NCI-H524 (cell line): ENCODE results near the gene NGF.
"Not testable (repeated sequence)": the region's sequence is repeated elsewhere in the genome, so short reads cannot be mapped to it uniquely, and the experiment has no call there.

Experiments
- DNase-seq, 2 experiments: peaks; one replicate each; lab custom pipeline; 2025; lab: John Stamatoyannopoulos, UW

Gene NGF

DNA sequence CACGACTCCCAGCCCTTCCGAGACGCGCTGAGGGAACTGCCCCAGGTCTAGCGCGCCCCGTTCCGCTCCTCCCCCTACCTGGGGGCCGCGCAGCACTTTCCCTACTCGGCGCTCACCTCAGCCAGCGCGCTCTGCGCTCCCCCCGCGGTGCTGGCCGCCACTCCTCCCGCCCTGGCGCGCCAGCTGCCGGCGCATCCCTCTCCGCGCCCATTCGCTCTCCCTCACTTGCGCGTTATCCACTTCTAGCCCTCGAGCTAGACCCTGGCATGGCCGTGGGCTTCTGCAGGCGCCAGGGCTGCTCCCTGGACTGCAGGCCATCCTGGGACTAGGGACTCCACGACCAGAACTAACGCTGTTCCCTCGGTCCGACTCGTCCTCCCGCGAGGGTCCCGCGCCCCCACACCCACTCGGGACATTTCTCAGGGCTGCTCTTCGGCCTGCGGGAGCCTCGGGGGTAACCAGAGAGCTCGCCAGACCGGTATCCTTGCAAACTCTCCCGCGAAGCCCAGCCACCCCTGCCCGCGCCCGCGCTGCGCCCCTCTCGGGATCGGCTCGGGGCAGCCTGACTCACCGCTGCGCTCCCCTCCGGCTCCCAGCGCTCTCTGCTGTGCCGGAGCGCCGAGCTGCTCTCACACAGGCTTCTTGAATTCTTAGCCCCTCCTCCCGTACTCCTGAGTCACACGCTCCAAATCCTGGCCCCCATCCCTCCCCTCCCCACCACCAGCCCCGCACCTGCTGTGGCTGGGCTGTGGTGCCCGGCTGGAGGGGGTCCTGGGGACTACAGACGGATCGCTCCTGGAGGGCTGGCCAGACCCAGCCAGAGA is at the start of gene NGF:
Gene NGF (minus strand): TSS at position 617 of the 824 bp plus-strand sequence. CDS start 51,454 bp downstream, outside the sequence.
- DNase-seq, result peak; percentile 61 to 81

DNA sequence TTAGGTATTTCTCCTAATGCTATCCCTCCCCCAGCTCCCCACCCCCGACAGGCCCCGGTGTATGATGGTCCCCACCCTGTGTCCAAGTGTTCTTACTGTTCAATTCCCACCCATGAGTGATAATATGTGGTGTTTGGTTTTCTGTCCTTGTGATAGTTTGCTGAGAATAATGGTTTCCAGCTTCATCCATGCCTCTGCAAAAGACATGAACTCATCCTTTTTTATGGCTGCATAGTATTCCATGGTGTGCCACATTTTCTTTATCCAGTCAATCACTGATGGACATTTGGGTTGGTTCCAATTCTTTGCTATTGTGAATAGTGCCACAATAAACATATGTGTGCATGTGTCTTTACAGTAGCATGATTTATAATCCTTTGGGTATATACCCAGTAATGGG is 45.4 kb upstream of the NGF start:
- not testable (repeated sequence) for DNase-seq

DNA sequence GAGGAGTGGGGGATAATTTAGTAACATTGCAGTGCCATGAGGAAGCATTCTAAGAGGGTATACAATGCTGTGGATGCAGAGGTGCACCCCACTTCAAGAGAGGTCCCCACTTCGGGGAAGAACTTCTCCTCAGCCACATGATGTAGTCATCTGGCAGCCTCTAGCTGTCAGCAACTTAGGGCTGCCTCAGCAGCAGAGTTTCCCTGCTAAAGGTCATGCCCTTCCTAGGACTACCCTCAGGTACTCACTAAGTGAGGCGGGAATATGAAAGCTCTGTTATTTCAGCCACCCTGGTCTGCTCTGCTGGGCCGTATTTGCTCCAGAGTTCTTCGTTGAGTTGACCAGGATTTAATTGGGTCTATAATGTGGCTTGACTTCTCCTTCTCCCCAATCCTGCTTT is 41.9 kb upstream of the NGF start:
- no peak for DNase-seq

DNA sequence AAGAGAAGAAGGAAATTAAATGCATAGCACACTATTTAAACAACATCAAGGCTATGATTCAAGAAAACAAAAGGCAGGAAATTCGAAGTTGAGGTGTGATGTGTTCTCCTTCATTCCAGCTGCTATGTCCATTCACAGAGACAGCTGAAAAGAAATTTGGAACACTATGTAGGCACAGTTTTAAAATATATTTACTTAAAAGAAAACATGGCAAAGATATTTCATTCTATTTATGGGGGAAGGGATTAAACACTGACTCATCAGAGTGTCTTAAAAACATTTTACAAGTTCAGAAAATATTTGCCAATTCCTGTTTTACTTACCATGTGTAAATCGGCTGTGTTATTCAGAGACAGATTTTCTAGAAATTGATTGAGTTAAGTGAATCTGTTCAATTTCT is 39.4 kb upstream of the NGF start:
- DNase-seq, result no peak

DNA sequence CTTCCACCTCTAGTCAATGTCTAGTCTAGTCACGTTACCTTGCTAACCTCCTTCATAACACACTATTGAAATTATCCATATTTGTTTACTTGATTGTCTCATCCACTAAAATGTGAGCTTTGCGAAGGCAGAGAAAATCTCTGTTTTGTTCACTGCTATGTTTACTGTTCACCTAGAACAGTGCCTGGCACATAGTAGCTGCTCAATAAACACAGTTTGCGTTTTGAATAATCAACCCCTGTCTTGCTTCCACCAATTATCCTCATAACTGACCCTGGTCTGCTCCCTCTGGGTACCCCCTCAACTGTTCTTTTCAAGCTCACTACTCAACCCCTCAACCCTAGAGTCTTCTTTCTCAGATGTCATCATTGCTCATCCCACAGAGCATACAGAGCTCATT is 36.5 kb upstream of the NGF start:
- no peak for DNase-seq

DNA sequence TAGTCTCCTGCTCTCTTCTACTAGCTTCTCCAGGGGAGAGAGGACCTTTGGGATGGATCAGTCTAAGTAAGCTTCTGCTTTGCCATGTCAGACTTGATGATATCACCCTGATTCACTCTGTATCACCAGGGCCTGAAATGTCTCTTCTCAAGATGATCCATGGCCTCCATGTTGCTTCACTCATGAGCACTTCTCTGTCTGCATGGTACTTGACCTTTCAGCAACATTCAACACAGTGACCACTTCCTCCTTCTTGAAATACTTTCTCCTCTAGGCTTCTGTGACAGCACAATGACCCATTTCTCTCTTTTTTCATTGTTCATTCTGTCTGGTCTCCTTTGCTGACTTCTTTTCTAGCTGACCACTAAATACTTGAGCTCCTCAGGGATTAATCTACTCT is 35.3 kb upstream of the NGF start:
- no peak for DNase-seq

DNA sequence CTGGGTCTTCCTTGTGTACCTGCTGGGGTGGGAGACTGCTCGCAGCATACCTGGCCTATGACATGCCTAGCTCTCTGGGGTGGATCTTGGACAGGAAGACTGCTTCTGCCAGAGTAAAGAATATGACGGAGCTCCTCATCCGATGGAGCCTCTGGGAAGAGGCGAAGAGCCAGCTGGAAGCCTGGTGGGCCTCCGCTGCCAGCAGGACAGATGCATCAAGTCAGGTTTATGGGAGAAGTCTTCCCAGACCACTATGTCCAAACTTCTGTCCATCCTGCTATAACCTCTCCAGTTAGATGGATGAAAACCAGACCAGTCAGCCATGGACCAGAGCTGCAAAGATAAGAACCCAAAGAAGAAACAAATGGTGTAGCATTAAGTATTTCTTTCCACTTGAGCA is 27.7 kb upstream of the NGF start:
- DNase-seq, result no peak

DNA sequence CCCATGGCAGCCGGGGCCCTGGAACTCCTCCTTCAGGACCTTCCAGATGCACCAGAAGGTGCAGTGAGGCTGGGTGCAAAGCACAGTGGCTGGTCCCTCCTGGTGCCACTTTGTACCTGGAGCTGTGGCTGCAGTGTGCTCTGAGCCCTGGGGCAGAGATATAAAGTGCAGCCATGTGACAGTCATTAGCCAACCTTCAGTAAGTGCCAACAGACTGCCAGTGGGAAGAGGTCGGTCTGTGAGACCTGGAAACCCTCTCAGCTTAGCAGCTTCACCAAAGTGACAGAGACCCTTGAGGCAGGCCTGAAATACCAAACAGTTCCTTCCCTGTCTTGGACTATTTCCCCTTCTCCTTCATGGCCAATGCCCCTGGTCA is 26.7 kb upstream of the NGF start:
- DNase-seq, result peak in 1 of 2 experiments; percentile 23

DNA sequence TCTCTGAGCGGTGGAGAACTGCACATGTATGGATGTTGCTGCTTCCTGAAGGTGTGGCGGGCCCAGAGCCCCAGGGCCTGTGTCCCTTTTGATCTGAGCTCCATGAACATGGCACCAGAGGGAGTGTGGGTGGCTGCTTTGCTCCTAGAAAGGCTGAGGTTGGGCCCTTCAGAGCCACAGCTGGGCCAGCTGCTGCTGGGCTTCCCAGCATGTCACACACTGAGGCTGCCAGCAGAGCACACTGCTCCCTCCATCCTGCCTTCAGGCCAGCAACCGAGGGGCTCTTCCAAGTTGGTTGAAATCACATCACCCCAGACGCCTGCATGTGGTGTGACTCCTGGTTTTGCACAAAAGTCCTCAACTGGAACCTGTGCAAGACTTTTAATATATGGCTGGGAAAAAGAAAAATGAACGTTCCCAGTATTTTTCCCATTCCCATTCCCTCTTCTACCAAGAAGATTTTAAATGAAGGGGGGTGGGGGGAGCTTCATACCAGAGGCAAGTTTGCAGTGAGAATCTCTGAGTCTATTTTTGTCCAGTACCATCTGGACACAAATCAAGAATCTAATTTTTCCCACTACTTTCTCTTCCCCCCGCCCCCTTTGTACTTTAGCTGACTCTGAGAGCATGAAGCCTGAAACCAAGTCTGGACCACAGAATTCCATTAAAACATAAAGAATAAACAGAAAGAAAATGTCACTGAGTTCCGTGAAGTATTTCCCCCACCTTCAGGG is 26.2 kb upstream of the NGF start:
- peak in 1 of 2 experiments; percentile 23 for DNase-seq

DNA sequence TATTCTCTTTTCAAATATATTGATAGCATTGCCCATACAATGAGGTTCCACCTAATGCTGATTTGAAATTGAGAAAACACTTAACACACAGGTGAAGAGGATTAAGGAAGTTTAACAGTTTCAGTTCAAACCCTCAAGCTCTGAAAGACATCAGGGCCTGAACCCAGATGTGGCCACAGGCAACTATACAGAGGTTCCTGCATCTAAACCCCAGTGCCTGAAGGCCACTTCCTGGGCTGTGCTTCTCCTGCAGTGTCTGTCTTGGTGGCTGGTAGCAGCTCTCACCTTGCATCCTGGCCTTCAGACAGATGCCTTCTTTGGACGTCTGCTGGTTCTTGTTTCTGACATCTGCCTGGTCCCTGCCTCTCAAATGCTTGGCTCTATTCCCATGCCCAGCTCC is 25.1 kb upstream of the NGF start:
- DNase-seq, result no peak

DNA sequence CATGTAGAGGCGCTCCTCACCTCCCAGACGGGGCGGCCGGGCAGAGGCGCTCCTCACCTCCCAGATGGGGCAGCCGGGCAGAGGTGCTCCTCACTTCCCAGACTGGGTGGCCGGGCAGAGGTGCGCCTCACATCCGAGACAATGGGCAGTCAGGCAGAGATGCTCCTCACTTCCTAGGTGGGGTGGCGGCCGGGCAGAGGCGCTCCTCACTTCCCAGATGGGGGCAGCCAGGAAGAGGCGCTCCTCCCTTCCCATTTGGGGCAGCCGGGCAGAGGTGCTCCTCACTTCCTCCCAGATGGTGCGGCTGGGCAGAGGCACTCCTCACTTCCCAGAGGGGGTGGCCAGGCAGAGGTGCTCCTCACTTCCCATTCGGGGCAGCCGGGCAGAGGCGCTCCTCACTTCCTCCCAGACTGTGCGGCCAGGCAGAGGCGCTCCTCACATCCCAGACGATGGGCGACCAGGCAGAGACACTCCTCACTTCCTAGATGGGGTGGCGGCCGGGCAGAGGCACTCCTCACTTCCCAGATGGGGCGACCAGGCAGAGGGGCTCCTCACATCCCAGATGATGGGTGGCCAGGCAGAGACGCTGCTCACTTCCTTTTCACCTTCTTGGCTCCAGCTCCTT is 22.6 kb upstream of the NGF start:
- not testable (repeated sequence) for DNase-seq

DNA sequence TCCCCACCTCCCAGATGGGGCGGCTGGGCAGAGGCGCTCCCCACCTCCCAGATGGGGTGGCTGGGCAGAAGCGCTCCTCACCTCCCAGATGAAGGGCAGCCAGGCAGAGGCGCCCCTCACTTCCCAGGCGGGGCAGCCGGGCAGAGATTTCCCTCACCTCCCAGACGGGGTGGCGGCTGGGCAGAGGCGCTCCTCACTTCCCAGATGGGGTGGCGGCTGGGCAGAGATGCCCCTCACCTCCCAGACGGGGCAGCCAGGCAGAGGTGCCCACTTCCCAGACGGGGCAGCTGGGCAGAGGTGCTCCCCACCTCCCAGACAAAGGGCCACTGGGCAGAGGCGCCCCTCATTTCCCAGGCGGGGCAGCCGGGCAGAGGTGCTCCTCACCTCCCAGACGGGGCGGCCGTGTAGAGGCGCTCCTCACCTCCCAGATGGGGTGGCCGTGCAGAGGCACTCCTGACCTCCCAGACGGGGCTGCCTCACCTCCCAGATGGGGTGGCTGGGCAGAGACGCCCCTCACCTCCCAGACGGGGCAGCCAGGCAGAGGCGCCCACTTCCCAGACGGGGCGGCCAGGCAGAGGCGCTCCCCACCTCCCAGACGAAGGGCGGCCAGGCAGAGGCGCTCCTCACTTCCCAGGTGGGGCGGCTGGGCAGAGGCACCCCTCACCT is 21.9 kb upstream of the NGF start:
- not testable (repeated sequence) for DNase-seq

DNA sequence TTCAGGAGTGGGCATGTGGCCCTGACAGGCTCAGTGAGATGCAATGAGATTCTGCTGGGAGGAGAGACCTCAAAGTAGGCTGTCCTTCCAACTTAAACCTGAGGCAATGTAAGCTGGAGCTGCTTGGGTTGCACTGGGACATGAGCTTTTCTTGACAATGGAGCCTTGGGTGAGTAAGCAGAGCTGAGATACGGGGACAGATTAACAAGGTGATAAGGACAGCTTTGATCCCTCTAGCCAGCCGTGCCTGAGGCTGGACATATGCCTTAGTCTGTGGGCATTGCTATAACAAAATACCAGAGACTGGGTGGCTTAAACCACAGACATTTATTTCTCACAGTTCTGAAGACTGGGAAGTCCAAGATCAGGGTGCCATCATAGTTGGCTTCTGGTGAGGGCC is 18.3 kb upstream of the NGF start:
- DNase-seq, result no peak

DNA sequence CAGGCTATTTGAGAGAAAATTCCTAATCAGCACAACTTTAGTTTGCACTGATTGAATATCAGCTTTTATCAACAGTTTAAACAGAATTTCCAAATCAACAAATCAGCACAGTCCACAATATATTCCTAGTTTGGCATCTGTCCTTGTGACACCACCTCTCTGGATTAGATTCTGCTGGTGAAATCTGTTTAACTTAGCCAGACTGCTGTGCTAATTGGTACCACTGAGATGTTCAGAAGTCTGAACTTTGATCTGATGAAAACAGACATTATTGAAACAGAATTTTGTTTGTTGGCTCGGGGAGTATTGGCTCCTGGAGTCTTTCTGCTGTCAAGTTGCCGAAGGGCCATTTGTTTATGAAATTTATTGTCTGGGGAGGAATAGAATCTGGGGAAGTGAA is 17.0 kb upstream of the NGF start:
- no peak for DNase-seq

DNA sequence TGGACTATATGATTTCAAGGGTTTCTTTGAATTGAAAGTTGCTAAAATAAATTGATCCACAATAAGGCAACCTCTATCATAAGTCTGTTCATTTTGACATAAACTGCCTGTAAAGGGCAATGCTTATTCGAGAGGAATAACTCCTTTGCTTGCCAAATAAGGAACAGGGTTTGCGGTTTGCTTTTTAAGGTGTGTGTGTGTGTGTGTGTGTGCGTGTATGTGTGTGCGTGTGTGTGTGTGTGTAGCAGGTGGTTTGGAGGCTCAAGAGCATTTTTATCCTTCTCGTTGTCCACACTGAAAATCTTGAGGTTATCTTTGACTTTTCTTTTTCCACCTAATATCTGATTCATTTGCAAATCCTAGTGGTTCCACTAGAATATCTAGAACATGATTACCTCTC is 13.1 kb upstream of the NGF start:
- DNase-seq, result no peak

DNA sequence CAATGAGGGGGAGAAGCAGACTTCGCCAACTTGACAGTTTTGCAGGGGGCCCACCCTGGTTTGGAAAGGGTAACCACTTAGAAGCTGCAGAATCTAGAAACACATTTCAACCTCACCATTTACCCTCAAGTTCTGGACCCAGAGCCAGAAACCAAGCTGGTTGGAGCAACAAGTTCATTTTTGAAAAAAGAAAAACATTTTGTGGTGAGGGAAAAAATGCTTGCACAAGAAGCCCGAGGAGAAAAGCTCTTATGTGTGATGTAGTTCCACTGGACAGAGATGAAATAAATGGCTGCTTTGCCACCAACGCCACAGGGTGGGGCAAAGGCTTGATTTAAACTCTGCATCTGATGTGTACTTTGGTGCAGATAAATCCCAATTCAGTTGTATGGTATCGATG is 10.6 kb upstream of the NGF start:
- DNase-seq, result no peak

DNA sequence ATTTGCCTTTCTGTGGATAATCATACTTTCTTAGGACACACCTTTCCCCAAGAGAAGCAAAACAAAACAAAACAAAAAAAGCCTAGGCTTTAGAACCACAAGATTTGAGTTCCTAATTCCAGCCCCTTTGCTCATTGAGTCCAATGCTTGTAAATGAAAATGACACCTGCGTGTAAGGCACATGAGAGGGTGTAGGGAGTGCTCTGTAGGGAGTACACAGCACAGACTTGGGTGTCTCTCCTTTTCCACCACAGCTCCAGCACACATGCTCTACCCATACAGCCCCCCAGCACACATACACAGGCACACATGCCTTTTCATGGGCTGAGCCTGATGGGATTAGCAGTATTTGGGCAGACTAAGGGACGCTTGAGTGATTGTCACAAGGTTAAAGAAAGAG is 9.2 kb upstream of the NGF start:
- peak in 1 of 2 experiments; percentile 87 for DNase-seq

DNA sequence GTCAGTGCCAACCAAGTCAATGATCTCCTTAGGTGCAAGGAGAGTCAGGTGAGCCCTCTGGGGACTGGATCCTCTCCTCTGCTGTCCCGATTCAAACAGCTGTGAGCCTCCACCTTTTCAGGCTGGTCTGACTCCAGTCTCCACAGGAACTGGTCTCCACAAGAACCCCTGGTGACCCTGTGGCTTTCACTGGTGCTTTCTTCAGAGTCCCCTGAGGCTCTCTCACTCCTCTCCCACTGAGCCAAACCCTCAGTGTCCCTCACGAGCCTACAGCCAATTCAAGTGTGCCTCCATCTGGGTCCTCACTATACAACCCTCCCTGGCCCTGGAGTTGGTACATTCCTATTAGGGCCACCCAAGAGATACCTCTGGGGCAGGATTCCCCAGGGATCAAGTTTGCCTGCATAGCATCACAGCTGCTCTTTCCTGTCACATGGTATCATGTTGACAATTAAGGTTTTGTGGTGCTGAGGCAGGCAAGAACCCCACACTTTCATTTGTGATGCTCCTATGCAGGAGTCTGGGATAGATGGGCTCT is 5.2 kb upstream of the NGF start:
- DNase-seq, result no peak

DNA sequence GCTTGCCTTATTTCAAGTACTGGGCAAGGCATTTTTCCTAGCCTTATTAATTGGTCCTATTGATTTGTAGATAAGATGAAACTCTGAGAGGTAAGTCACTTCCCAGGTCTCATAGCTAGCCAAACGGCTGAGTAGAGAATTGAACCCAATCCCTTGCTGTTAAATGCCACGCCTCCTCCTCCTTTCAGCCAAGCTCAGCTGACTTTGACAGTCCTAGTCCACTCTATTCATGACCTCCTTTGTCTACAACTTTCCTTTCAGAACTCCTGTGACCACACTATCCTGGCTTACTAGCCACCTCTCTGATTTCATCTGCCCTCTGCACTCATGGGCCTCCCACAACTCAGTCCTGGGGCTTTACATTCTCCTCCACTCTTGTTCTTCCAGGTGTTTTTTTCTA is 3.9 kb upstream of the NGF start:
- no peak for DNase-seq

DNA sequence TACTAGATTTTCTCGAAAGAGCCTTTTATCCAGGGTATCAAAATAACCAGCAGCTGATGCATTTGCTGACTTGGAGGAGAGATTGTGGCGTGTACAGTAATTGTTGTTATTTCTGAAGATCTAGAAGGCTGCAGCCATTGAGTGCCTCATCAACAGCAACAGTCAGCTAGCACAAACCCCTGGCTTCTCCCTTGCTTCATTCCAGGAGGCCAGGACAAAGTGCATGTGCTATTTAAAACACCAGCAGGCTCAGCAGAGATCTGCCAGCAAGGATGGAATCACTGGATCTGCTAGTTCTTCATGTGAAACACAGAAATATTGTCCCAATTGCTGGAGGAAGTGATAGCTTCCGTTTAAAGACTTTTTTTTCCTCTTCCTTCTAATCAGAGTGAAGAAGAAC is 2.8 kb upstream of the NGF start:
- DNase-seq, result no peak

DNA sequence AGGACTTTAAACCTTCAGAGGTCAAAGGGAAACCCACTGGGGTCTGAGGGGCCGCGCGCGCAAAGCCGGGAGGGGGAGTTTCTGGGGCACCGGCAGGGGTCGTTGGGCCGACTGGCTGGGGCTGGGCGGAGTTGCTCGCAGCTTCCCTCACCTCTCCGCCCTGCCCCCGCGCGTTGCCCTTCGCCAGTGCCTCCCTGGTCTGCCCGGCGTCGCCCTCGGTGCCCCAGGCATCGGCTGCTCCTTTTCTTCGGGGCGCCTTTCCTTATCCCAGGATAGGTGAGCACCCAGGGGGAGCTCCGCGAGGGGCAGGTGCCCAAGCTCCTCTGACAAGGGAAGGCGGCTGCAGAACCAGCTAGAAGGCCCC is 390 bp upstream of the NGF start:
- DNase-seq, result no peak

DNA sequence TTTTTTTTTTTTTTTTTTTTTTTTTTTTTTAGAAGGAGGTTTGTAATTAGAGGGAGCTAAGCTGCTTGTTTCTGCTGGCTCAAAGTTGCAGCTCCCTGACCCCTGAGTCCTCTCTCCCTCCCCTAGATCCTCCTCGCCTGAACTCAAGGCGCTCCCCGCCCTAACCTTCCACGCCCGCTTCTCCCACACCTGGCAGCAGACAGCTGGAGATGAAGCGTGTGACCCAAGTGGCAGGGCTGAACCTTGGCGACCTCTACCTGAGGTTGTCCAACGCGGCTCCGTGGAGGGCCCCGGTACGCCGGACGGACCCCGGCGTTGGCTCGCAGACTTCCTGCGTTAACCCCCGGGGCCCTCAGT is 795 bp downstream of the NGF start:
- peak in 1 of 2 experiments; percentile 22 for DNase-seq
